ENCODE data around the gene MEAF6. TPM values are rescaled to one million over a fixed set of nuclear protein-coding genes. Genes with fewer than 3 reads are reported as not detected.
"Not testable (repeated sequence)": the region's sequence is repeated elsewhere in the genome, so short reads cannot be mapped to it uniquely, and the experiment has no call there.

MEAF6 gene
- total and polyA plus RNA-seq, 8 donors, result 25.8 to 76.3 (median 53.8) TPM

- Histone ChIP-seq H3K36me3 (peaks cover 17 to 88% (median 76%) of the 10 kb centered on the region in 4 donors), H3K27me3 (no peaks in the 10 kb centered on the region), H3K4me1 (peaks cover 10 to 25% (median 20%) of the 10 kb centered on the region in 4 donors), H3K9me3 (no peaks in the 10 kb centered on the region), H3K4me3 (no peak overlapping the region), H3K27ac (no peak overlapping the region)
- no peak for DNase-seq
- 81 to 87% (median 84%) methylated on average over 4 of the region's 4 CpGs for WGBS, 5 donors
- no peak for TF ChIP-seq EP300 (IDR thresholded peaks at IDR 0.05)
- TF ChIP-seq, protein P1, sequence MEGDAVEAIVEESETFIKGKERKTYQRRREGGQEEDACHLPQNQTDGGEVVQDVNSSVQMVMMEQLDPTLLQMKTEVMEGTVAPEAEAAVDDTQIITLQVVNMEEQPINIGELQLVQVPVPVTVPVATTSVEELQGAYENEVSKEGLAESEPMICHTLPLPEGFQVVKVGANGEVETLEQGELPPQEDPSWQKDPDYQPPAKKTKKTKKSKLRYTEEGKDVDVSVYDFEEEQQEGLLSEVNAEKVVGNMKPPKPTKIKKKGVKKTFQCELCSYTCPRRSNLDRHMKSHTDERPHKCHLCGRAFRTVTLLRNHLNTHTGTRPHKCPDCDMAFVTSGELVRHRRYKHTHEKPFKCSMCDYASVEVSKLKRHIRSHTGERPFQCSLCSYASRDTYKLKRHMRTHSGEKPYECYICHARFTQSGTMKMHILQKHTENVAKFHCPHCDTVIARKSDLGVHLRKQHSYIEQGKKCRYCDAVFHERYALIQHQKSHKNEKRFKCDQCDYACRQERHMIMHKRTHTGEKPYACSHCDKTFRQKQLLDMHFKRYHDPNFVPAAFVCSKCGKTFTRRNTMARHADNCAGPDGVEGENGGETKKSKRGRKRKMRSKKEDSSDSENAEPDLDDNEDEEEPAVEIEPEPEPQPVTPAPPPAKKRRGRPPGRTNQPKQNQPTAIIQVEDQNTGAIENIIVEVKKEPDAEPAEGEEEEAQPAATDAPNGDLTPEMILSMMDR (IDR thresholded peaks at IDR 0.05), result no peak
- TF ChIP-seq POLR2AphosphoS5 (IDR thresholded peaks at IDR 0.05), result no peak
- no peak for TF ChIP-seq POLR2A (IDR thresholded peaks at IDR 0.05)
- intact Hi-C loops (cut with DNase I; ENCODE audit: low total_unique reads), result no loop called here
These were observed 5.4 kb downstream of the MEAF6 start for GRCh38 chr1:37509181-37509580.

DNA sequence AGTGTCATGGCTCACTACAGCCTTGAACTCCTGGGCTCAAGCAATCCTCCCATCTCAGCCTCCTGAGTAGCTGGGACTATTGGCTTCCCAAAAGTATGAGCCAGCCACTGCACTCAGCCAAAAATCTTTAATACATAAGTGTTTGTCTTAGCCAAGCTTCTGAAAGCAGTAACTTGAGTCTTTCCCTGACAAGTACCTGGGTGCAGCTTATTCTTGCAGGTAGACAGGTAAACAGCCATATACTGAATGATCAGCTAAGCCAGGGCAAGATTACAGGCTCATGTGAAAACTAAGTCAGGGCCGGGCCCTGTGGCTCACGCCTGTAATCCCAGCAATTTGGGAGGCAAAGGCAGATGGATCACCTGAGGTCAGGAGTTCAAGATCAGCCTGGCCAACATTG lies 7.8 kb downstream of the MEAF6 start:
- Histone ChIP-seq H3K27me3 (no peaks in the 10 kb centered on the region), H3K36me3 (peaks cover 20 to 95% (median 90%) of the 10 kb centered on the region in 4 donors), H3K9me3 (no peaks in the 10 kb centered on the region), H3K27ac (no peak overlapping the region), H3K4me3 (no peak overlapping the region), H3K4me1 (peaks cover 0 to 4% (median 1%) of the 10 kb centered on the region in 4 donors)
- intact Hi-C loops (cut with DNase I; ENCODE audit: low total_unique reads), result no loop called here
- DNase-seq, result no peak
- WGBS, 5 donors, result 86 to 100% (median 98%) methylated on average over 1 to 2 of the region's 2 CpGs
- TF ChIP-seq POLR2AphosphoS5 (IDR thresholded peaks at IDR 0.05), result no peak
- TF ChIP-seq EP300 (IDR thresholded peaks at IDR 0.05), result no peak
- TF ChIP-seq, protein P1 (IDR thresholded peaks at IDR 0.05), result no peak
- TF ChIP-seq POLR2A (IDR thresholded peaks at IDR 0.05), result no peak

- H3K27ac ChIP-seq, H3K27me3 ChIP-seq, DNase-seq, H3K9me3 ChIP-seq, H3K4me3 ChIP-seq: not testable (repeated sequence)
- Histone ChIP-seq H3K4me1 (peaks cover 15 to 23% (median 21%) of the 10 kb centered on the region in 4 donors), H3K36me3 (peaks cover 31 to 93% (median 86%) of the 10 kb centered on the region in 4 donors)
- 94 to 98% (median 98%) methylated on average over 2 of the region's 2 CpGs for WGBS, 5 donors
- intact Hi-C loops (cut with DNase I; ENCODE audit: low total_unique reads), result loop anchor here (5.0 kb wide), 1 partner anchor 175 kb away; no protein-coding TSS in a partner anchor
These were observed 11.8 kb downstream of the MEAF6 start for GRCh38 chr1:37502791-37503190.

DNA sequence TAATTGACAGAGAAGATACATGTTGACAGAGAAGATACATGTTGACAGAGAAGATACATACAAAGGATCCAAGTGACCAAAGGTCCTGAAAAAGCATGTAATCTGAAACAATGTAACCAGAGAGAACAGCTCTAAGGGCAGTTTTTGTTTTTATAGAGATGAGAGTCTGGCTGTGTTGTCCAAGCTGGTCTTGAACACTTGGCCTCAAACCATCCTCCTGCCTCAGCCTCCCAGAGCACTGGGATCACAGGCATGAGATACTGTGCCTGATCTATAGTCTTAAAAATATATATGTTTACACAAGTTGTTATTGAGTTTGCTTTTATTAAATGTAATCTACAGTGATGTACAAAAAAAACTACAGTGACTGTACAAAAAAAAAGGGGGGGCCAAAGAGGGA lies 12.5 kb downstream of the MEAF6 start:
- no peak for DNase-seq
- Histone ChIP-seq H3K36me3 (peaks cover 30 to 92% (median 84%) of the 10 kb centered on the region in 4 donors), H3K4me1 (peaks cover 18 to 27% (median 26%) of the 10 kb centered on the region in 4 donors), H3K4me3 (no peak overlapping the region), H3K9me3 (no peaks in the 10 kb centered on the region), H3K27me3 (no peaks in the 10 kb centered on the region), H3K27ac (no peak overlapping the region)
- intact Hi-C loops (cut with DNase I; ENCODE audit: low total_unique reads), result loop anchor here (5.0 kb wide), 1 partner anchor 175 kb away; no protein-coding TSS in a partner anchor
- TF ChIP-seq EP300 (IDR thresholded peaks at IDR 0.05), result no peak
- no peak for TF ChIP-seq POLR2A (IDR thresholded peaks at IDR 0.05)
- TF ChIP-seq POLR2AphosphoS5 (IDR thresholded peaks at IDR 0.05), result no peak
- TF ChIP-seq, protein P1 (IDR thresholded peaks at IDR 0.05), result no peak

GRCh38 chr1:37501661-37502060 lies 12.9 kb downstream of the MEAF6 start:
- intact Hi-C loops (cut with DNase I; ENCODE audit: low total_unique reads), result loop anchor here (5.0 kb wide), 1 partner anchor 176 kb away; no protein-coding TSS in a partner anchor
- TF ChIP-seq EP300 (IDR thresholded peaks at IDR 0.05), result no peak
- no peak for TF ChIP-seq POLR2AphosphoS5 (IDR thresholded peaks at IDR 0.05)
- TF ChIP-seq, protein P1 (IDR thresholded peaks at IDR 0.05), result no peak
- TF ChIP-seq POLR2A (IDR thresholded peaks at IDR 0.05), result no peak
- no peaks in the 10 kb centered on the region for H3K27me3 ChIP-seq
- H3K9me3 ChIP-seq, result no peaks in the 10 kb centered on the region
- WGBS, 5 donors, result 89 to 95% (median 92%) methylated on average over 5 of the region's 5 CpGs
- no peak overlapping the region for H3K27ac ChIP-seq
- no peak overlapping the region for H3K4me3 ChIP-seq
- no peak for DNase-seq
- peaks cover 18 to 27% (median 26%) of the 10 kb centered on the region in 4 donors for H3K4me1 ChIP-seq
- H3K36me3 ChIP-seq, result peaks cover 25 to 89% (median 81%) of the 10 kb centered on the region in 4 donors

Data from stomach (tissue), 9 donors.